Trophoblast cell (in vitro differentiated cells and primary cell): ENCODE data around the gene RPA3.
"Not testable (repeated sequence)": the region's sequence is repeated elsewhere in the genome, so short reads cannot be mapped to it uniquely, and the experiment has no call there.

Source experiments
- DNase-seq, 2 donors: peaks; one replicate each; pipeline ENCODE4 v3.0.0-alpha.2; 2016
- H2AFZ ChIP-seq: 2 replicates; pipeline ENCODE4 v1.6.1; 2013; ENCODE audit warnings: low read length, moderate library complexity, mild to moderate bottlenecking; ENCODE audit not compliant: insufficient read depth, poor library complexity
- H2AK5ac ChIP-seq: 2 replicates; pipeline ENCODE4 v1.6.1; 2013; ENCODE audit warnings: mild to moderate bottlenecking, low read length
- H2BK120ac ChIP-seq: 2 replicates; pipeline ENCODE4 v1.6.1; 2013; ENCODE audit warnings: low read length, mild to moderate bottlenecking, moderate library complexity; ENCODE audit not compliant: insufficient read depth, poor library complexity
- H2BK12ac ChIP-seq: 2 replicates; pipeline ENCODE4 v1.6.1; 2013; ENCODE audit warnings: mild to moderate bottlenecking, low read length, moderate library complexity
- H2BK5ac ChIP-seq: 2 replicates; pipeline ENCODE4 v1.6.1; 2013; ENCODE audit warnings: low read length, low read depth, moderate library complexity, mild to moderate bottlenecking; ENCODE audit not compliant: poor library complexity
- H3K14ac ChIP-seq: 2 replicates; pipeline ENCODE4 v1.6.1; 2013; ENCODE audit warnings: mild to moderate bottlenecking, low read length
- H3K18ac ChIP-seq: 2 replicates; pipeline ENCODE4 v1.6.1; 2013; ENCODE audit warnings: mild to moderate bottlenecking, low read length
- H3K23ac ChIP-seq: 2 replicates; pipeline ENCODE4 v1.6.1; 2013; ENCODE audit warnings: low read length
- H3K27ac ChIP-seq: 2 replicates; pipeline ENCODE4 v1.5.1; 2013; ENCODE audit warnings: low read depth, mild to moderate bottlenecking, inconsistent platforms, low read length, moderate library complexity
- H3K27me3 ChIP-seq: 2 replicates; pipeline ENCODE4 v1.6.1; 2013; ENCODE audit warnings: inconsistent platforms, mild to moderate bottlenecking, low read length, moderate library complexity; ENCODE audit not compliant: insufficient read depth
- H3K36me3 ChIP-seq, 2 experiments: 1 replicate in 1 of 2; 2 replicates in 1 of 2; pipeline ENCODE4 v1.6.1; 2013; ENCODE audit warnings: low read length in 2 of 2, mild to moderate bottlenecking in 2 of 2, moderate library complexity in 1 of 2; ENCODE audit not compliant: insufficient read depth in 2 of 2, control insufficient read depth in 1 of 2
- H3K4ac ChIP-seq: 2 replicates; pipeline ENCODE4 v1.6.1; 2013; ENCODE audit warnings: low read depth, mild to moderate bottlenecking, low read length, moderate library complexity
- H3K4me1 ChIP-seq, 2 experiments: 1 replicate in 1 of 2; 2 replicates in 1 of 2; pipeline ENCODE4 v1.6.1; 2013; ENCODE audit warnings: low read length in 2 of 2, mild to moderate bottlenecking in 2 of 2, moderate library complexity in 1 of 2; ENCODE audit not compliant: insufficient read depth in 2 of 2, control insufficient read depth in 1 of 2
- H3K4me2 ChIP-seq: 2 replicates; pipeline ENCODE4 v1.6.1; 2013; ENCODE audit warnings: inconsistent platforms, mild to moderate bottlenecking, low read length, moderate library complexity
- H3K4me3 ChIP-seq: 2 replicates; pipeline ENCODE4 v1.5.1; 2013; ENCODE audit warnings: mild to moderate bottlenecking, low read depth, low read length, inconsistent platforms
- H3K79me1 ChIP-seq: one replicate; pipeline ENCODE4 v1.6.1; 2013; ENCODE audit warnings: low read length
- H3K79me2 ChIP-seq: 2 replicates; pipeline ENCODE4 v1.6.1; 2013; ENCODE audit warnings: low read length, mild to moderate bottlenecking; ENCODE audit not compliant: control insufficient read depth, insufficient read depth, poor library complexity
- H3K9ac ChIP-seq: 2 replicates; pipeline ENCODE4 v1.6.1; 2013; ENCODE audit warnings: mild to moderate bottlenecking, low read length
- H3K9me3 ChIP-seq: 2 replicates; pipeline ENCODE4 v1.6.1; 2013; ENCODE audit warnings: low read depth, mild to moderate bottlenecking, control low read depth, inconsistent platforms, low read length; ENCODE audit not compliant: insufficient read depth
- H4K12ac ChIP-seq: 2 replicates; pipeline ENCODE4 v1.6.1; 2013; ENCODE audit warnings: low read depth, mild to moderate bottlenecking, low read length, moderate library complexity
- H4K8ac ChIP-seq: 2 replicates; pipeline ENCODE4 v1.6.1; 2013; ENCODE audit warnings: low read depth, mild to moderate bottlenecking, low read length, moderate library complexity
- H4K91ac ChIP-seq: one replicate; pipeline ENCODE4 v1.6.1; 2013; ENCODE audit warnings: low read depth, mild to moderate bottlenecking, low read length, moderate library complexity
- WGBS: extraction: QIAGEN DNeasy Blood & Tissue Kit; methylation state at CpG from one replicate; pipeline ENCODE4 v1.1.7; 2013; ENCODE audit warnings: missing lambda C conversion rate; ENCODE audit not compliant: insufficient read length, insufficient coverage; ENCODE audit errors: extremely low coverage; 5-methylcytosine and 5-hydroxymethylcytosine counted together

RPA3 gene

GRCh38 chr7:7664291-7664690, 54.1 kb downstream of the RPA3 start:
- Histone ChIP-seq H4K12ac (no peak overlapping the region), H3K4me2 (no peak overlapping the region), H3K4me3 (no peak overlapping the region), H2BK5ac (no peak overlapping the region), H3K79me2 (no peaks in the 10 kb centered on the region), H3K27me3 (no peaks in the 10 kb centered on the region), H3K18ac (no peak overlapping the region), H3K23ac (no peak overlapping the region), H3K36me3 (peaks cover 0 to 3% of the 10 kb centered on the region in 2 experiments), H3K14ac (no peak overlapping the region), H4K8ac (no peak overlapping the region), H4K91ac (no peak overlapping the region), H3K27ac (no peak overlapping the region), H3K4ac (no peak overlapping the region), H2BK12ac (no peak overlapping the region), H2BK120ac (no peak overlapping the region), H2AFZ (no peak overlapping the region), H2AK5ac (no peak overlapping the region), H3K79me1 (no peaks in the 10 kb centered on the region), H3K9ac (no peak overlapping the region), H3K4me1 (peaks cover 0 to 2% of the 10 kb centered on the region in 2 experiments), H3K9me3 (no peaks in the 10 kb centered on the region)
- DNase-seq: peak in 1 of 2 donors; percentile 13
- WGBS: 100% methylated on average over 1 of the region's 3 CpGs

GRCh38 chr7:7662527-7662926, 55.9 kb downstream of the RPA3 start:
- H3K14ac ChIP-seq: no peak overlapping the region
- H4K12ac ChIP-seq: no peak overlapping the region
- no peak overlapping the region for H3K9ac ChIP-seq
- H3K18ac ChIP-seq: no peak overlapping the region
- H3K23ac ChIP-seq: no peak overlapping the region
- H4K91ac ChIP-seq: no peak overlapping the region
- no peak overlapping the region for H2BK120ac ChIP-seq
- H3K4me2 ChIP-seq: no peak overlapping the region
- no peak overlapping the region for H2AFZ ChIP-seq
- no peaks in the 10 kb centered on the region for H3K9me3 ChIP-seq
- no peaks in the 10 kb centered on the region for H3K79me1 ChIP-seq
- H3K4me3 ChIP-seq: no peak overlapping the region
- H2AK5ac ChIP-seq: no peak overlapping the region
- H3K79me2 ChIP-seq: no peaks in the 10 kb centered on the region
- no peak overlapping the region for H2BK12ac ChIP-seq
- peaks cover 0 to 2% of the 10 kb centered on the region in 2 experiments for H3K4me1 ChIP-seq
- peak in 1 of 2 donors; percentile 11 for DNase-seq
- no peak overlapping the region for H4K8ac ChIP-seq
- H3K36me3 ChIP-seq: peaks cover 0 to 3% of the 10 kb centered on the region in 2 experiments
- no peak overlapping the region for H3K4ac ChIP-seq
- H2BK5ac ChIP-seq: no peak overlapping the region
- no peak overlapping the region for H3K27ac ChIP-seq
- WGBS: no CpG with 5 or more reads among the region's 6 CpGs
- no peaks in the 10 kb centered on the region for H3K27me3 ChIP-seq

- H3K27me3 ChIP-seq: not testable (repeated sequence)
Measured at GRCh38 chr7:7656459-7656858, 61.9 kb downstream of the RPA3 start.

GRCh38 chr7:7654964-7655715, 63.3 kb downstream of the RPA3 start:
- no peak overlapping the region for H2AFZ ChIP-seq
- H3K14ac ChIP-seq: no peak overlapping the region
- no peak overlapping the region for H3K18ac ChIP-seq
- no peak overlapping the region for H2BK5ac ChIP-seq
- no peak overlapping the region for H2BK120ac ChIP-seq
- no peak overlapping the region for H3K4me2 ChIP-seq
- no peak overlapping the region for H3K4ac ChIP-seq
- H3K4me1 ChIP-seq: no peaks in the 10 kb centered on the region
- no peak overlapping the region for H2BK12ac ChIP-seq
- no peaks in the 10 kb centered on the region for H3K27me3 ChIP-seq
- no peaks in the 10 kb centered on the region for H3K36me3 ChIP-seq
- H3K79me1 ChIP-seq: no peaks in the 10 kb centered on the region
- DNase-seq: no peak
- no peak overlapping the region for H4K12ac ChIP-seq
- H3K9ac ChIP-seq: no peak overlapping the region
- no peaks in the 10 kb centered on the region for H3K9me3 ChIP-seq
- H3K4me3 ChIP-seq: no peak overlapping the region
- no peak overlapping the region for H3K27ac ChIP-seq
- no peak overlapping the region for H3K23ac ChIP-seq
- H3K79me2 ChIP-seq: no peaks in the 10 kb centered on the region
- no peak overlapping the region for H2AK5ac ChIP-seq
- H4K8ac ChIP-seq: no peak overlapping the region
- WGBS: no CpG with 5 or more reads among the region's 4 CpGs
- H4K91ac ChIP-seq: no peak overlapping the region

More at GRCh38 chr7:7656459-7656858, 61.9 kb downstream of the RPA3 start:
- H3K9ac ChIP-seq, H3K27ac ChIP-seq, H3K4ac ChIP-seq, H4K8ac ChIP-seq, H3K18ac ChIP-seq, H3K4me1 ChIP-seq, H3K14ac ChIP-seq, H3K4me3 ChIP-seq, DNase-seq, H2AK5ac ChIP-seq, H3K79me1 ChIP-seq, H3K9me3 ChIP-seq, H2BK120ac ChIP-seq, H3K36me3 ChIP-seq, H4K12ac ChIP-seq, H3K79me2 ChIP-seq, H3K4me2 ChIP-seq, H2BK5ac ChIP-seq, H2BK12ac ChIP-seq, H4K91ac ChIP-seq, H3K23ac ChIP-seq, H2AFZ ChIP-seq: not testable (repeated sequence)
- WGBS: no CpG with 5 or more reads among the region's 3 CpGs
